HG03442 (cell line): ENCODE data around the gene CLDN10.

Source experiments
- ATAC-seq: cut with Tn5 transposase; IDR thresholded peaks from one replicate; pipeline ENCODE4 v1.9.1; 2021; ENCODE audit warnings: mild to moderate bottlenecking, moderate library complexity; ENCODE audit not compliant: unreplicated experiment

The CLDN10 gene

GRCh38 chr13:95596701-95597100 lies 44.2 kb downstream of the CLDN10 start:
- ATAC-seq, result no peak

- no peak for ATAC-seq
Observed at GRCh38 chr13:95601216-95601615, 48.7 kb downstream of the CLDN10 start.

GRCh38 chr13:95601906-95602305 lies 49.4 kb downstream of the CLDN10 start:
- ATAC-seq, result no peak

- ATAC-seq, result no peak
Observed at GRCh38 chr13:95603887-95604555, 51.5 kb downstream of the CLDN10 start.

- no peak for ATAC-seq
Observed at GRCh38 chr13:95604556-95604915, 52.0 kb downstream of the CLDN10 start.

GRCh38 chr13:95605448-95606125 lies 53.1 kb downstream of the CLDN10 start:
- ATAC-seq, result no peak

GRCh38 chr13:95607366-95607765 lies 54.8 kb downstream of the CLDN10 start:
- no peak for ATAC-seq

- ATAC-seq, result no peak
Observed at GRCh38 chr13:95608640-95609323, 56.3 kb downstream of the CLDN10 start.

GRCh38 chr13:95614641-95615245 lies 62.2 kb downstream of the CLDN10 start:
- no peak for ATAC-seq

GRCh38 chr13:95615539-95615938 lies 63.0 kb downstream of the CLDN10 start:
- no peak for ATAC-seq

- no peak for ATAC-seq
Observed at GRCh38 chr13:95620030-95620824, 67.7 kb downstream of the CLDN10 start.

- no peak for ATAC-seq
Observed at GRCh38 chr13:95620825-95621498, 68.4 kb downstream of the CLDN10 start.

GRCh38 chr13:95623141-95623540 lies 70.6 kb downstream of the CLDN10 start:
- no peak for ATAC-seq

GRCh38 chr13:95624020-95624419 lies 71.5 kb downstream of the CLDN10 start:
- no peak for ATAC-seq

GRCh38 chr13:95626768-95627167 lies 74.2 kb downstream of the CLDN10 start:
- ATAC-seq, result no peak

- ATAC-seq, result no peak
Observed at GRCh38 chr13:95627590-95627989, 75.1 kb downstream of the CLDN10 start.

- no peak for ATAC-seq
Observed at GRCh38 chr13:95628488-95628887, 76.0 kb downstream of the CLDN10 start.

- no peak for ATAC-seq
Observed at GRCh38 chr13:95629071-95629470, 76.6 kb downstream of the CLDN10 start.
